Astrocyte (in vitro differentiated cells and primary cell): ENCODE measurements around the gene GPD2.

Experiments
- CTCF ChIP-seq: IDR thresholded peaks from 2 replicates; pipeline ENCODE4 v1.5.1; 2011; ENCODE audit warnings: low read depth, mild to moderate bottlenecking, inconsistent platforms, low read length, moderate library complexity; ENCODE audit not compliant: insufficient read depth
- EZH2 ChIP-seq: IDR thresholded peaks from 2 replicates; pipeline ENCODE4 v1.6.1; 2012; ENCODE audit warnings: mild to moderate bottlenecking, low read length, inconsistent platforms; ENCODE audit not compliant: insufficient read depth

GRCh38 chr2:156518138-156518537, 82.0 kb downstream of the GPD2 start:
- TF ChIP-seq EZH2 (no peak), CTCF (no peak)
